HG03108 (cell line): ENCODE results near the gene VGLL1.

Source experiments
- ATAC-seq: cut with Tn5 transposase; IDR thresholded peaks from one replicate; pipeline ENCODE4 v1.9.1; 2021; ENCODE audit warnings: moderate library complexity; ENCODE audit not compliant: unreplicated experiment

VGLL1 gene

DNA sequence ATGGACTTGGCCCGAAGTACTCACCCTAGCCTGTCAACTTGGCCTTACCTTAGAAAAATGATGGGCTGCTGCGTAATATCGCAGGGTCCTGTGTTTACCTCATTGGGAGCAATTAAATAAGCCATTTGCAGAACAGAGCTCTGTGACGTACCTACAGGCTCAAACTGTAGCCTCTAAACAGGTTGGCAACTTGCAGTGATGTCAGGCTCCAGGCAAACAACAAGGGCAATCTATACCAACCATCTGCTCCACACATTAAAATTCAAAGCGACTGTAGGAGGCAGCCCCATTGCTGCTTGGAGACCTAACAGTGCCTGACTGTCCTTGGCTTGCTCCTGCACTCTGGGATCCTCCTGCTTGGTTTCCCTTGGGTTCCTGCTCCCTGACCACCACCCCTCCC lies 17.2 kb downstream of the VGLL1 start:
- ATAC-seq, result no peak

DNA sequence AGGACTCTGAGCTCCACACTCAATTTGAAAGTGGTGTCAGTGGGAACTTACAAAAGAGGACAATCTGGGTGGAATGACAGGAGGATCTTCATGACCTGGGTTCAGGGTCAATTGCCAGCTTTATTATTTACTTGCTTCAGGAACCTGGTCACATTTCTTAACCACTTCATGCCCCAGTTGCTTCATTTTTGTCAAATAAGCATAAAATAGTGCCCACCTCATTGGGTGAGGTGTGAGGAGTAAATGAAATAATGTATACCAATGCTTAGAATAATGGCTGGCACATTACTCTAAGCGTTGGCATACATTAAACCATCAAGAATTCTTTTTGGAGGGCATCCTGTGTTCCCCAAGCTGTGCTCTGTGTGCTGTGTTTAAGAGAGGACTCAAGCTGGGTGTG lies 19.4 kb downstream of the VGLL1 start:
- no peak for ATAC-seq

DNA sequence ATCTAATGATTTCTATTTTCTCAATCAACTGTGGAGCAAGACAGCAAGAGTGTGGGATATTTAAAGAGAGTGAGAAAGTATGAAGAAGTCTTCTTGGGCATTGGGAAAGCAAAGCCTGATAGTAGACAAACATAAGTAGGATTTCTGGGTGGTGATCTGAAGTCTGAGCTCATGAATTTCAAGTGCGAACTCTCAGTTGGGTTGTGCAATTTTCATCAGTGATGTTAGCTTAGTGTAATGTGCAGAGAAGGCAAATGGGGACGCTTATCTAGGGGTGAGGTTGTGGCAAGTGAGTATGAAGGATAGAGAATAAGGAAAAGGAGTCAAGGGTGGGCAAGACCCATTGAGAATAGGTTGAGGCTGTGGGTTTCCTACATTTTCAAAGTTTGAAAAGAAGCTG lies 23.7 kb downstream of the VGLL1 start:
- ATAC-seq, result no peak

DNA sequence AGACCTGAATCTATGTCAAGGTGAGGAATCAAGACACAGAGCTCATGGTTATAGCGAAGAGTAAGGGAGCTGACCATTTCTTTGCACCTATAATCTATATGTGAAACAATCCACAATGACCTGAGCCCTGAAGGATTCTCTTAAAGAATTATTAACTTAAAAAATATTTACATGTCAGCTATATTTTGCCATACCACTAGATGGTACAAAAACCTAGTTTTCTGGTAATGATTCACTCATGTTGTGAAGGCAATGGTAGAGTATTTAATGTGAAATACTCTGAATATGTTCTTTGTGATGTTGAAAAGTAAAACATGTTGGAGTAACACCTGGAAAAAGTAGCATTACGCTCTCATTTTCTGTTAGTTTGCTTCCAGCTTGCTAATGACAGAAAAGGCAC lies 40.0 kb downstream of the VGLL1 start:
- ATAC-seq, result no peak

DNA sequence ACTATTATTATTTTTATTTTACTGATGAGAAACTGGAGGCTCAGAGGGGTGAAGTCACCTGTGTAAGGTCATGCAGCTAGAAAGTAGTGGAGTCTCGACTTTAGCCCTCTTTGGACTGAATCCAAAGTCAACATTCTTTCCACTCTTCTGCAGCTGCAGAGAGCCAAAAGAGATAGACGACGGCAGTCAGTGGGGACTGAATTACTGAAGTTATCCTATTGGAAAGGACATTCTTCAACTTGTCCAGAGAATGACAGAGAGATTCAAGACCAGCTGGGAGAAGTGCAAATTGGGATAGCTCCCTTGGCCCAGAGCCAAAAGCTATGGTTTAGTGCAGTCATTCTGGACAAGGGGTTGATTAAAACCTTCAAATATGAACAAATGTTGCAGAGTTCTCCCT lies 42.5 kb downstream of the VGLL1 start:
- no peak for ATAC-seq

DNA sequence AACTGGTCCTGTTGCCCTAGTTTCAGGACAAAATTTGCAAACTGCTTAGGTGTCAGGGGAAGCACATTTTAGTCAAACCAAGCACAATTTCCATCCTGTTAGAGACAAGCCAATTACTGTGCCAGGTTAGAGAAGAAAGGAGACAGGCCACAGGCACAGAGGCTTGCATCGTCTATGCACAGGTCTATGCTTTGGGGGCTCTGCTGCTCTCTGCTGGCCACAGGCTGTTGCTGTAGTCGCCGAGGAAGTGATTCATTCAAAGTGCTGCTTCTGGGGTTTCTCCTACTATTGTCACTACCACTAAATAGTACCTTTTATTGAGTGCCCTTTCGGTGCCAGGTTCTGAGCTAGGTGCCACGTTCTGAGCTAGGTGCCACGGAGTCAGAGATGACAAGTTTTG lies 45.5 kb downstream of the VGLL1 start:
- ATAC-seq, result peak; percentile 80

DNA sequence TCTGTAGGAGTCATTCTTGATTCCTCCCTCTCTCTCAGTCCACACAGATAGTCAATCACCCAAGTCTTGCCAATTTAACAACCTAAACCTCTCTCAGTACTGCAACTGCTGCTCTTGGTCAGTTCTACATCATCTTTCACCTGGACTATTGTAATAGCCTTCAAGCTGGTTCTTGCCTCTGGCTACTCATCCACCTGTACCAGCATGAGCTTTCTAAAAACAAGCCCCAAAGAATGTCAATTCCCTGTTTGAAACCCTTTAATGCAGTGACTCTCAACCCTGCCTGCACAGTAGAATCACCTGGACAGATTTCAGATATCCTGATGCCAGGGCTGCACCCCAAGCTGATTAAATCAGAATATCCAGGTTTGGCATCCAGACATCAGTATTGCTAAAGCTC lies 48.3 kb downstream of the VGLL1 start:
- ATAC-seq, result no peak

DNA sequence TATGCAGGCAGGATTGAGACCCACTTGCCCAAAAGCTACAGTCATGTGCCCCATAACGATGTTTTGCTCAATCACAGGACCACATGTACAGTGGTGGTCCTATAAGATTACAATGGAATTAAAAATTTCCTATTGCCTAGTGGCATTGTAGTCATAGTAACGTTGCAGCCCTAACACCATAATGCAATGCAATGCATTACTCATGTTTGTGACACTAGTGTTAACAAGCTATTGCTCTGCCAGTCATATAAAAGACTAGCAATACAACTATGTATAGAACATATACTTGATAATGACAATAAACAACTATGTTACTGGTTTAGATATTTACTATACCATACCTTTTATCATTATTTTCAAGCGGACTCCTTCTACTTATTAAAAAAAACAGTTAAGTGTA lies 50.6 kb downstream of the VGLL1 start:
- ATAC-seq, result no peak

DNA sequence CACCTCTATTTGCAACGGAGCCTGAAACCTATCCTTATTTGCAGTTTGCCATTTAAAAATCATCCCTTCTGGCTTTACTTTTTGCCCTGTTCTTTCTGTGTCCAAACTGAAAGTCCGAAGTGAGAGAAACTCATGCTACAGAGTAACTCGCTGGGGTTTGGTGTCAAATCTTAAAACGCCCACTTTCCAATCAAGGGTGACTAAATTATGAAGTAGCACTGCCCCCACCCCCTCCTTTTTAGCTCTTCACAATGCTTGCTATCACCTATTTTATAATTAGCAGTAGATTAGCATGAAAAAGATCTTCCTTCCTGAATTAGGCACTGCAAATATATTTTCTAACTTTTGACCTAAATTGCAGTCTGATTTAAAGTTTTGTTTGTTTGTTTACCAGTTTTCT lies 52.5 kb downstream of the VGLL1 start:
- ATAC-seq, result no peak

DNA sequence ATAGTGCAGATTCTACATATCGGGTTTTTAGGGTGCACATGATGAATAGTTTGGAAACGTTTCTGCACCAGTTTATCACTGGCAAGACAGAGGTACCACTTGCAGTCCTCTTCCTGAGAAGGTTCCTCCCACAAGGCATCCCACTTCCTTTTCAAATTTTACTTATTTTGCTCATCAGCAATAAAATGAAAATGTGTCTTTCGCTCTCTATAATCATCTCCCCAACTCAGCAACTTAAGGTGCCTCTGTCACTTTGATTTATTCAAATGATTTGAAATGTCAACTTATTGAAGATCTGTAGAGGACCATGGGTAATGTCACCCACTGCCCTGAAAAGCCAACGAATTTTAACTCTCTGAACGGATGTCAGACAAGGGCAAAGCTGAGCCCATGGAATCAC lies 53.2 kb downstream of the VGLL1 start:
- ATAC-seq, result no peak

DNA sequence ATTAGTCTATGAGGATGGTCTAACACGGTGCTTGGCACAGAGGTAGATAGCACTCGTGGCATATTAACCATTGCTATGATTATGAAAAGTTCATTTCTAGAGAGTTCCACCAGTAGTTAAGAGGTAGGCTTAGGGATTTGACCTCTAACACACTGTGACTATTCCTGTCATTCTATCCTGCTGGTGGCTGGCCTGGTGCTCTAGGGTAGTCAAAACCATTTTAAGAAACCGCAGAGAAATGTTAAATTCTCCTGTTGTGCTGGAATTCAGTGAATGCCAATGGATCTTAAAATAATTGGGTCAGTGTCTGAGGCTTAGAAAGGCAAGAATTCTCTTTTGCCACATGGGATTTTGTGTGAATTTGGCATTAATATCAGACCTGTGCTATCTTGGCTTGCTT lies 53.9 kb downstream of the VGLL1 start:
- ATAC-seq, result no peak

DNA sequence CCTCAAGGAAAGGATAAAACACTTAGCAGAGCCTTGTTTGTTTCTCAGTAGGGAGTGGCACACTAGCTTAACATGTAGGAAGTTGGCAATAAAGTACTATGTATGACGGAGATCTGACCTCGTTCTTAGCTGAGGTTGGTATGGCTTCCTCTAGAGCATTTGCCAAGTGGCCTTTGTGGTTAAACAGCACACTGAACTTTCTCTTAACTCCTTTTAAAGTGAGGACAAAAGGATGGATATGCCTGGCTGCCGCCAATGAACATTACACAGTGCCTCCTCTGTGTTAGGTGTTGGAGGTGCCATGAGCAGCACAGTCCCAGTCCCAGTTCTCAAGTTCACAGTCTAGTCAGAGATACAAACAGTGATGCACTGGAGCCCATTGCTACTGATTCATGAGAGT lies 54.4 kb downstream of the VGLL1 start:
- ATAC-seq, result no peak

DNA sequence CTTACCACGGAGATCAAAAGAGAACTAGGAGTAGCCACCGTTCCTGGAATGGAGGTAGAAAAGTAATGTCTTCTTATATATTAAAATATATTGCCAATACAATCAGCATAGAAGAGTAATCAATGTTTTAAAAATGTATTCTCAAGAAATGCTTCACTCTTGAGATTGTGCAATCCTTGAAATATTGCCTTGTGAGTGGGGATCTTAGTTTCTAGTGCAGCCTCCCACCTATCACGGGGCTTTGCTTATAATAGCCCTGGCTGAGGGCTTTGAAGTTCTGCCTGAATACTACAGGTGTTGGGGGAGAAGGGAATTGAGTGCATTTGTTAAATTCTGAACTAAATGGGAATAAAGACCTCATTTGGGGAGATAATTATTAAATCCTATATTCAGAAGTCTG lies 55.5 kb downstream of the VGLL1 start:
- no peak for ATAC-seq

DNA sequence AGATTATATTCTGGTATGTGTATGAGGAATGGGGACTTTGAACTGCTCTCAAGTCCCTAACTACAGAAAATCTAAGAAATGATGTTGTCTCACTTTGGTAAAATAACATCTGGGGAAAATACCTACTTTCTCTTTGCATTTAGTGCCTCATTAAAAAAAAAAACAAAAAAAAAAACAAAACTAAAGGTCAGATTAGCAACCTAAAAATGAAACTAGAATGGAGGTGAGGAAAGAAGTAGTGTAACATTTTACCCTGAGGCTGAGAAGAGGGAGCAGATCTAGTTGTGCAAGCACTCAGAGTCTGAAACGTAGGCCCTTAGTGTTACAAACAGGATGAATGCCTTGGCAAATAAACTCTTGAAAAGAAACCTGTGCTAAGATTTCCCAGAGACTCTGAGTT lies 56.0 kb downstream of the VGLL1 start:
- ATAC-seq, result no peak

DNA sequence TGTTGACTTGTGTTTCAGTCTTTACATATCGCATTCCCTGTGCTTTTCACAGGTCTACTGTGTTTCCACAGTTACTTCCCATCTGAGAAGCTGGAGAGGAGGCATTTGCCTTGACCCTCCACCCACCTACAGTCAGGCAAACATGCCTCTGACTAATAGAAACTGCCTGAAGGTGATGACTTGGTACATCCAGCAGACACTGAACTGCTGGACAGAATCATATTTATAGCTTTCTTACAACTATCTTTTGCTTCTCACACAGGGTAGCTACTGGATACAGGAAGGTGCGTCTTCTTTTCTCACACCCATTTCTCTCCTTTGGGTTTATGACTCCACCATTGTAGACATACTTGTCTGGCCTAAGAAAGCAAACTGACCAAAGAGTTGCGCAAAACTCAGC lies 58.0 kb downstream of the VGLL1 start:
- ATAC-seq, result no peak

DNA sequence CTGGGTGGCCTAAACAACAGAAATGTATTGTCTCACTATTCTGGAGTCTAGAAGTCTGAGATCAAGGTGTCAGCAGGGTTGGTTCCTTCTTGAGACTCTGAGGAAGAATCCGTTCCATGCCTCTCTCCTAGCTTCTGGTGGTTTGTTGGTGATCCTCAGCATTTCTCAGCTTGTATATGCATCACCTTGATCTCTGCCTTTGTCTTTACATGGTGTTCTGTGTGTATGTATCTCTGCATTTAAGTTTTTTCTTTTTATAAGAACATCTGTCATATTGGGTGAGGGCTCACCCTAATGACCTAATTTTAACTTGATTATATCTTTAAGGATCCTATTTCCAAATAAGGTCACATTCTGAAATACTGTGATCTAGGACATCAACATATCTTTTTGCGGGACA lies 65.3 kb downstream of the VGLL1 start:
- ATAC-seq, result no peak

DNA sequence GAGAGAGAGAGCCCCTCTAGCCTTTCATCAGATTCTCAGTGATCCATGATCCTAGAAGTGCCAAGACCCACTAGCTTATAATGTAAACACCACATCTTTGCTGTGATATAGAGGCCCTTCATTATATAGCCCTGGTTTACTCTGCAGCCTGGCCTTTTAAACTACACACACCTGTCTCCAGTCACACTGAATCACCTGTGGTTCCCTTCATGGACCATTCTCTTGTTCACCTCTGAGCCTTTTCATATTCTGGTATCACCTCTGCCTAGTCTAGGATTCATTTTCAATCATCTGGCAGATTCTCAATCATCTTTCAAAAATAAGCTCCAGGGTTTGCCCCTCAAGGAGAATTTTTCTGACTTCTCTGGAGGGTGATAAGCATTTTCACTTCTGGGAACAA lies 65.9 kb downstream of the VGLL1 start:
- no peak for ATAC-seq

DNA sequence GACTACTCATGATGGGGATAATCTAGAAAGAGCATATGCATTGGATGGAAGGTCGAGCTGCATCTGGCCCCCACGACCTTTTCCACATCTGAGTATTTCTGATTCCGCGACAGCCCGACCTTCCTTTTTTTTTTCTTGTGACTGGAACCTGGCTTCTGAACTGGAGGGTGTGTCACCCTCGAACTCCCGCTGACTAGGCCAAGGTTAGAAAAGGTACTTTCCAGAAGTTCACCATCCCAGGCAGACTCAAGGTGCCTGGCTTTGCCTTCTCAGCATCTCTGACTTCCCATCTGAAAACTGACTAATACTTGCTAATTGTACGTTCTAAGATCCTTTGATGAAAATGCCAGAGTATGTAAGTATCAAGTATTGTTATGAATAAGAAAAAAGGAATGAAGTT lies 66.6 kb downstream of the VGLL1 start:
- ATAC-seq, result no peak

DNA sequence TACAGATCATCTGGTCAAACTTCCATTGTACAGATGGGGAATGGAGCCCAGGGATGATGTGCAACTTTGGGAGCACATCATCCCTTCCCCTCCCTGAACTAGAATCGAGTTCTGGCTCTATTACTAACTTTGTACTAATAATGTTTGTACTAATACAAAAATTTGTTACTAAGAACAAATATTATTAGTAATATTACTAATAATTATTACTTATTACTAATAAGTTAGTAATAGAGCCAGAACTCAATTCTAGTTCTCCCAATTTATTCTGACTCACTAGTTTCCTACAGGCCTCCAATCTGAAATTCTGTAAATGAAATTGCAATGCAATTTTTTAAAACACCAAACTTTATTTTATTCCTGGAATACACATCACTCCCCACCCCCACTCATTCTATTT lies 68.0 kb downstream of the VGLL1 start:
- no peak for ATAC-seq
